ENCODE measurements around the gene OSBPL1A. TPM values are rescaled to one million over a fixed set of nuclear protein-coding genes. Genes with fewer than 3 reads are reported as not detected.

The OSBPL1A gene
- total RNA-seq, 1 experiment from 2014 or later: 53.1 TPM

DNA sequence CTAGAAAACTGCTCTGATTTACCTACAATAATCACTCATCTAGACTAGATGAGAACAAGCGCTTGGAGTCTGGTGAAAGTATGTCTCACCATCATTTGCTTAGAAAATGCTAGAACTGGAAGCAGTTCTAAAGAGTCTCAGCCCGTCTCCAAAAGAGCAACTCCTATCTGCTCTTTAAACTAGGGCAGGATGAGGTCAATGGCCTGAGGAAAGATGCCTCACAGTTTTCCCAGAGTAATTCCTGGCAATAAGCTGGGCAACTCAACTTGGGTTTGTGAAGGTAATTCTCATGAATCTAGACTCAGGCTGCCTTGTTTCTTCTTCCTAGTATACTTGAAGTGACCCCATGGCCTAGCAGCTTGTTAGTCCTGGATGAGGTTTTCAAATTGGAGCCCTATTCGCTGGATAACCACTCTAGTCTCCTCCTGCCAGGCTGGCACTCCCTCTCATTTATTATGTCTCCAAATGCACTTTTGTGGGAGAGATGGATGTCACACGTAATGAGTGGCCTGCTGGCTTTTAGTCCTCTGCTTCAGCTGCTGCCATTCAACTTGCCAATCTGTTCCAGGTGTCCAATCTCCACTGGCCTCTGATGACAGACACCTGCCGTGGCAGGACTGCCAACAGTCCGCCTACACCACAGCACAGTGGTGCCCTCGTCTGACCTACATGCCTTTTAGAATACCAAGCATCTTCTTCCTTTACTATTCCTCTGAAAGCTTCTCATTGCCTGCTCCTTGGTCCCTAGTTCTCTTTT is 177.9 kb downstream of the OSBPL1A start:
- TF ChIP-seq NR2C2 (CRISPR knock-in tag; IDR thresholded peaks at IDR 0.05): no peak
- no peak for TF ChIP-seq SOX15 (CRISPR knock-in tag; IDR thresholded peaks at IDR 0.05)
- TF ChIP-seq NR1H2 (CRISPR knock-in tag; IDR thresholded peaks at IDR 0.05): no peak
- no peak for TF ChIP-seq OVOL2 (CRISPR knock-in tag; IDR thresholded peaks at IDR 0.05; ENCODE audit: borderline replicate concordance)
- no peak for TF ChIP-seq NR3C1 (CRISPR knock-in tag; conservative IDR thresholded peaks at IDR 0.05; ENCODE audit: low read depth)
- no peak for TF ChIP-seq AFF4 (CRISPR knock-in tag; IDR thresholded peaks at IDR 0.05; ENCODE audit: borderline replicate concordance)
- no peak for TF ChIP-seq MXD4 (CRISPR knock-in tag; IDR thresholded peaks at IDR 0.05; ENCODE audit: borderline replicate concordance)
- TF ChIP-seq, protein P1, sequence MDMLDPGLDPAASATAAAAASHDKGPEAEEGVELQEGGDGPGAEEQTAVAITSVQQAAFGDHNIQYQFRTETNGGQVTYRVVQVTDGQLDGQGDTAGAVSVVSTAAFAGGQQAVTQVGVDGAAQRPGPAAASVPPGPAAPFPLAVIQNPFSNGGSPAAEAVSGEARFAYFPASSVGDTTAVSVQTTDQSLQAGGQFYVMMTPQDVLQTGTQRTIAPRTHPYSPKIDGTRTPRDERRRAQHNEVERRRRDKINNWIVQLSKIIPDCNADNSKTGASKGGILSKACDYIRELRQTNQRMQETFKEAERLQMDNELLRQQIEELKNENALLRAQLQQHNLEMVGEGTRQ (CRISPR knock-in tag; IDR thresholded peaks at IDR 0.05): no peak
- no peak for TF ChIP-seq NFYB (CRISPR knock-in tag; conservative IDR thresholded peaks at IDR 0.05; ENCODE audit: low read depth)
- TF ChIP-seq ZNF671 (CRISPR knock-in tag; IDR thresholded peaks at IDR 0.05): no peak
- no peak for TF ChIP-seq CREB1 (CRISPR knock-in tag; IDR thresholded peaks at IDR 0.05)
- no peak for TF ChIP-seq TEAD4 (CRISPR knock-in tag; IDR thresholded peaks at IDR 0.05)
- no peak for TF ChIP-seq ZNF232 (CRISPR knock-in tag; IDR thresholded peaks at IDR 0.05)
- no peak for TF ChIP-seq GABPB1 (CRISPR knock-in tag; IDR thresholded peaks at IDR 0.05)
- TF ChIP-seq, protein P2, sequence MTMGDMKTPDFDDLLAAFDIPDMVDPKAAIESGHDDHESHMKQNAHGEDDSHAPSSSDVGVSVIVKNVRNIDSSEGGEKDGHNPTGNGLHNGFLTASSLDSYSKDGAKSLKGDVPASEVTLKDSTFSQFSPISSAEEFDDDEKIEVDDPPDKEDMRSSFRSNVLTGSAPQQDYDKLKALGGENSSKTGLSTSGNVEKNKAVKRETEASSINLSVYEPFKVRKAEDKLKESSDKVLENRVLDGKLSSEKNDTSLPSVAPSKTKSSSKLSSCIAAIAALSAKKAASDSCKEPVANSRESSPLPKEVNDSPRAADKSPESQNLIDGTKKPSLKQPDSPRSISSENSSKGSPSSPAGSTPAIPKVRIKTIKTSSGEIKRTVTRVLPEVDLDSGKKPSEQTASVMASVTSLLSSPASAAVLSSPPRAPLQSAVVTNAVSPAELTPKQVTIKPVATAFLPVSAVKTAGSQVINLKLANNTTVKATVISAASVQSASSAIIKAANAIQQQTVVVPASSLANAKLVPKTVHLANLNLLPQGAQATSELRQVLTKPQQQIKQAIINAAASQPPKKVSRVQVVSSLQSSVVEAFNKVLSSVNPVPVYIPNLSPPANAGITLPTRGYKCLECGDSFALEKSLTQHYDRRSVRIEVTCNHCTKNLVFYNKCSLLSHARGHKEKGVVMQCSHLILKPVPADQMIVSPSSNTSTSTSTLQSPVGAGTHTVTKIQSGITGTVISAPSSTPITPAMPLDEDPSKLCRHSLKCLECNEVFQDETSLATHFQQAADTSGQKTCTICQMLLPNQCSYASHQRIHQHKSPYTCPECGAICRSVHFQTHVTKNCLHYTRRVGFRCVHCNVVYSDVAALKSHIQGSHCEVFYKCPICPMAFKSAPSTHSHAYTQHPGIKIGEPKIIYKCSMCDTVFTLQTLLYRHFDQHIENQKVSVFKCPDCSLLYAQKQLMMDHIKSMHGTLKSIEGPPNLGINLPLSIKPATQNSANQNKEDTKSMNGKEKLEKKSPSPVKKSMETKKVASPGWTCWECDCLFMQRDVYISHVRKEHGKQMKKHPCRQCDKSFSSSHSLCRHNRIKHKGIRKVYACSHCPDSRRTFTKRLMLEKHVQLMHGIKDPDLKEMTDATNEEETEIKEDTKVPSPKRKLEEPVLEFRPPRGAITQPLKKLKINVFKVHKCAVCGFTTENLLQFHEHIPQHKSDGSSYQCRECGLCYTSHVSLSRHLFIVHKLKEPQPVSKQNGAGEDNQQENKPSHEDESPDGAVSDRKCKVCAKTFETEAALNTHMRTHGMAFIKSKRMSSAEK (CRISPR knock-in tag; IDR thresholded peaks at IDR 0.05; ENCODE audit: borderline replicate concordance): no peak
- TF ChIP-seq FOXJ3 (CRISPR knock-in tag; IDR thresholded peaks at IDR 0.05; ENCODE audit: borderline replicate concordance): no peak
- TF ChIP-seq AR (CRISPR knock-in tag; IDR thresholded peaks at IDR 0.05): no peak
- TF ChIP-seq HMGA2 (CRISPR knock-in tag; IDR thresholded peaks at IDR 0.05): no peak
- TF ChIP-seq FOXP4 (CRISPR knock-in tag; IDR thresholded peaks at IDR 0.05): no peak
- TF ChIP-seq CBFB (CRISPR knock-in tag; IDR thresholded peaks at IDR 0.05; ENCODE audit: low read depth): no peak
- ChIA-PET POLR2A (interaction anchor here (0.7 kb wide), 1 partner anchor 43 kb away, joined by 3 read pairs; no protein-coding TSS in a partner anchor), CTCF (interaction anchor here (1.2 kb wide), 1 partner anchor 43 kb away, joined by 5 read pairs; no protein-coding TSS in a partner anchor)
- no peak overlapping the region for H3K4me3 Mint-ChIP-seq
- peak overlapping the region; percentile 19; the same call in 1 of the 2 replicates for H3K27ac Mint-ChIP-seq
- no peaks in the 10 kb centered on the region for H3K27me3 Mint-ChIP-seq (ENCODE audit: low read depth)
- H3K9me3 Mint-ChIP-seq: no peaks in the 10 kb centered on the region
- H3K4me1 Mint-ChIP-seq: peaks cover 23% of the 10 kb centered on the region
- 0 out of 2 replicates have a peak, but pooled peaks cover 3% of the 10 kb centered on the region for H3K36me3 Mint-ChIP-seq
- DNase-seq (ENCODE audit: low spot score) (no peak), ATAC-seq (no peak)

Data from WTC11 (cell line).